Limb (tissue), 2 donors: Measurements from ENCODE around the gene NCAM2.
A peak's percentile ranks its signal among the peaks of the same experiment; 100 is the strongest.

ENCODE experiments used
- DNase-seq, 2 donors: peaks; one replicate each; pipeline ENCODE4 v3.0.0-alpha.2; 2016; ENCODE audit errors: extremely low spot score in 2 of 2

NCAM2 gene

DNA sequence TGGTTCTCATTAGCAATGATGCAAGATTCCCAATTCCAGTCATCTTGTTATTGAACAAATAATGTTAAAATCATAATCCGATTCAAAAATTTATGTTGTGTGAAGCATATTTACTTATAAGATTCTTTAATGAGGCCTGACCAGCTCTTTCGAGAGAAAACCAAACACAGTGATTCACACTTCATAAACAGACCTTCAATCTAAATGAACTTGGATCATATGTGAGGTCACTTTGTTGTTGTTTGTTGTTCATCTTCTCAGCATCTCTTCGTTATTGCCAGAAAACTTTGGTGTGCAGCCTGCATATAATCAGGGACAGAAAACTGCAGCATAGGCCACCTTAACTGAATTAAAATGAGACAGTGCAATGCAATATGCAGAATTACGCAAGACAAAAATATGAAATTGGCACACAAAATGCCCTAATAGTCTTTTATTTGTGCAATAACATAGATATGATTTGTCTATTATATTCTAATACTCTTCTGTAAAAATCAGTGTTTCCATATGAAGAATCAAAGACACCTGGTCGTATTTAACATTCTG, 30.1 kb downstream of the NCAM2 start:
- no peak for DNase-seq

DNA sequence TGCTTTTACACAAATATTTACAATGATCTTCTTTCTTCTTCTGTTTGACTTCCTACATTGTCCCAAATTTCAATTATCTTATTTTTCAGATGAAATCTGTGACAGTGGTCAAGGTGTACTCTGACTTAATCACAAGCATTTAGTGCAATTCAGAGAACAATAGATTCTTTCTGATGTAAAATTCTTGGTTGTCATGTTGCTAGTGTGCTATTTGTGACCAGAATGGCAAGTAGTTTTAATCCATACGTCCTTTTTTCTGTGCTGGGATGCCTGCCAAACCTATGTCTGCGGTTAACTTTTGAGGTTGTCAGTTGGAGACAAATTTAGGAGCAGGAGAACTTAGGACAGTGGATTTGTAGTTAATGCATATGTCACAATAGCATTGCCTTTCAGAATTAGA, 31.0 kb downstream of the NCAM2 start:
- DNase-seq: no peak

DNA sequence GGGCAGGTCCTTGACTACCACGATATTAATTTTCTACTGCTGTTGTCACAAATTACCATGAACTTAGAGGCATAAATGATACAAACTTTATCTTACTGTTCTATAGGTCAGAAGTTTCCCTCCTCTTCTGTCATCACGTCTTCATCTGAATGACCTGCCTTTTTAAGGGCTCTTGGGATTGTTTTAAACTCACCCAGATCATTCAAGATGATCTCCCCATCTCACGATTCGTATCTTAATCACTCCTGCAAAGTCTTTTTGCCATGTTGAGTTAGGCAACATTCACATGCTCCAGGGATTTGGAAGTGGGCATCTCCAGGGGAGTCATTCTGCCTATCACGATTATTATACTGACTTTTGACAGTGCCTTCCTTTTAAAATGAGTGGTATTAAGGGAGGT, 32.1 kb downstream of the NCAM2 start:
- DNase-seq: no peak

- DNase-seq: no peak
Measured at GRCh38 chr21:21034036-21034435, 35.8 kb downstream of the NCAM2 start.

GRCh38 chr21:21039624-21040170, 41.5 kb downstream of the NCAM2 start:
- no peak for DNase-seq

DNA sequence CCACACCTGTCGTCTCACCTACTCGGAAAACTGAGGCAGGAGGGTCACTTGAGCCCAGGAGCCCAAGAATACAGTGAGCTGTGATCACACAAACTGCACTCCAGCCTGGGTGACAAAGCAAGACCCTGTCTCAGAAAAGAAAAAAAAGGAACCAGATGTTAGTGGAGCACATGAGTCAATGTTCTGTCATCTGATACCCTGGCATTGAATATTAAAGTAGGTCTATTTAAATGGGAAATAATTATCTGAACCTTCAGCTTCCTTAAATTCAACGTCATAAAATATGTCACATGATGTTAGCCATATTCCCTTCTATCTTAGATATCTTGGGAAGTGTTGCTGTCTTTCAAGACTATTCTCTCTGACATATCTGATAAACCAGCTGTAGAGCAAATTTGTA, 47.3 kb downstream of the NCAM2 start:
- no peak for DNase-seq

GRCh38 chr21:21046063-21046462, 47.9 kb downstream of the NCAM2 start:
- DNase-seq: no peak

DNA sequence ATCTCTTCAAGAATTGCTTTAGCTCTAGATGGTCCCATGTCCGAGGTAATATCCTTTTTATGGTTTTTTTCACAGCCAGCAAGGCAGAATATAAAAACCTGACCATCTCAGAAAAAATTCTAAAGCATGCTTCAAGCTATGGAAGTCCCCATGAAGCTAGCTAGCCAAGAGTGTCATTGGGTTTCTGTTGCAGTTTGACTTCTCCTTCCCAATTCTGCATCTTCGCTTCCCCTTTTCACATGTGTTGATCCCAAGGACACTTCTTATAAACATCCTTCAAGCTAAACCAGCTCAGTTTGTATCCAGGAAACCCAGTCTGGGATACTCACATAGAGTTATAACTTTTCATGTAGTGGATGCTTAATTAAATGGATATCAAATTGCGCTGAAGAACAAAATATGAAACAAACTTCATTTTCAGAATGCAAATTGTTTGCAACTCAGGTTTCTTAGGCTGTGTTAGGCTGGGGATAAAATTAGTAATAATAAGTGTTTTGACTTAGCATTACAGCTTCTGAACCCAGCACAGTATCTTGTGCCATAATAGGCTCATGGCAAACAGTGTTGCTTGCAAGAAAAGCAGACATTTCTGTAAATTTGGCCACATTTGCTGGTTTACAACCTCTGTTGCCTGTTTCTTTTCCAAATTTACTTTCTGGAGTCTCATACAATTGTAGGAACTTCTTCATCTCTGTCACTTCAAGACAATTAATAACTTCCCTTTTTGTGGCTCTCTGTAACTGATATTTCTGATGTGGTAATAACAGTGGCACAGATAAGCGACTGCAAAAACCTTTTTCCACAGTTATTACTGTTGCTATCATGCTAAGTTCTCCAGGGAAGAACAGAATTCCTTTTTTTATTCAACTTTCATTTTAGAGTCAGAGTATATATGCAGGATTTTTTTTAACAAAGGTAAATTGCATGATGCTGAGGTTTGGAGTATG, 53.2 kb downstream of the NCAM2 start:
- DNase-seq: no peak

DNA sequence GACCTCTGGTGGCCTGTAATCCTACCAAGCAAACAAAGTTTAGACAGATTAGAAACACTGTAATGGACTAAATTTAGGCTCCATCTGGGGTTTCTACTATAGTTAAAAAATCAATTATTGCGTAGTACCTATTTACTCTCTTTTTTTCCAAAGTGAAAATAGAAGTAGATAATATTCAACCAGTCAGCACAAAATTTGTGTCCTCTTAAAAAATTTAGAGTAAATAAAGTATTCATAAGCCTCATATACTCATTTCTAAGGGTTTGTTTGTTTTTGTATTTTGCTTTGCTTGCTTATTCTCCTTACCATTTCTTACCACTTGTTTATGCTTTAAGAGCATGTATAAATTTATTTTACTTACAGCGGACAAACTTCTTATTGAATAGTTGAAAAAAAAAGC, 54.5 kb downstream of the NCAM2 start:
- no peak for DNase-seq

DNA sequence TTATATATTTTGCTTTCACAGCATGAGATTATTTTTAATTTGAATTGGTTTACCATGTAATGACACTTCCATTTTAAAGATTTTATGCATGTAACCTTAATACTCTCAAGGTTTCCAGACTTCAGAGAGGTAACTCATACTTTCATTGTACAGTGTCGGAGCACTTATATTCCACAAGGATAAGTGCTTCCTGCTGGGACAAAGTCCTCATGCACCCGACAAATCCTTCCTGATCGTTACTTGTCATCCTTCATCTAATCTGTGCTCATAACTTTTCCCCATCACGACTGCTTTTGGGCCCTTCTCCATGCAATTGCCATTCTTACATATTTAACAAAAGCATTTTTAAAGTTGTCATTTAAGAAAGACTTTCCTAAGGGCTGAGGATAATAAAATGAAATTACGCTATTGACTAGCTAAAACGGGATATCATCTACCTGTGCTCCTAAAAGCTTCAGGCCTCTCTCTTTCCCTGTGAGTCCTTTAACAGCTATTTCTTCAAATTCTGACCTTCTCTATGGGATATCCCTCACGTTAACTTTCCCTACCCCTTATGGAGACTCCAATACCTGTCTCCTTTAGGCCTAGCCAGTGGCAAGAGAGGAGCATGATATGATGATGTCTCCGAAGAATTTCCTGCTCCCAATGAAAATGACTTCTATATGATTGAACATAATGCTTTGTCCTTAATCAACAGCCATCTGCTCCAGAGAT, 59.3 kb downstream of the NCAM2 start:
- no peak for DNase-seq

DNA sequence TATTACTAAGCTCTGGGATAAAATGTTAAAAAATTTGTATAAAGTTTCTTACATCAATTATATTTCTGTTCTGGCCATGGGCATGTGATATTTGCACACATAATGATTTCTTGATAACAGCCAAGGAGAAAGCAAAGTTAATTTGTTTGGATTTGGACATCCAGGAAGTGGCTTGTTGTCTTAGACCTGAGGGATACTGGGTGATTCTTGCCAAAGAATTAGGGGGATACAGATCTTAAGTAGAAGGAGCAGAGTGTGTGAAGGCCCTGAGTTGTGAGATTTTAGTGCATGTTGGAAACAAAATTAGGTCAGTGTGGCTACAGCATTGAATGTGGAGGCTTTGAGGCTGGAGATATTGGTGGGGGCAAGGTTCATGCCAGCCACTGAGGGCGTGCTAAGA, 65.6 kb downstream of the NCAM2 start:
- no peak for DNase-seq

GRCh38 chr21:21064353-21064752, 66.1 kb downstream of the NCAM2 start:
- DNase-seq: no peak

- no peak for DNase-seq
Measured at GRCh38 chr21:21067375-21067774, 69.2 kb downstream of the NCAM2 start.

DNA sequence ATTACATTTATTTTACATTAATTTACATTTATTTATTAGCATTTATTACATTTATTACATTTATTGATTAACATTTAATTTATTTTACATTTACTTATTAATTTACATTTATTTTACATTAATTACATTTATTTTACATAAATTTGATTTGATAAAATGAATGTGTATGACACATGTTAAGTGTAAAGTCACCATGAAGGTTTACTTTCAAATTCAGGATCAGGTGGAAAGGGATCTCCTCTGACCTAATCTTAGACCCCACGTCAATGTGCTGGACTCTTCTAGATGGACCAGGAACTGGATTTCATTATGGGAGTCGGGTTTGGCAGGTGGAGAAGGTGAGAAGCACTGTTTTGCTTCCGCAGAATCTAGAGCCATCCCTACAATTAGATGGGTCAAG, 76.1 kb downstream of the NCAM2 start:
- DNase-seq: no peak

DNA sequence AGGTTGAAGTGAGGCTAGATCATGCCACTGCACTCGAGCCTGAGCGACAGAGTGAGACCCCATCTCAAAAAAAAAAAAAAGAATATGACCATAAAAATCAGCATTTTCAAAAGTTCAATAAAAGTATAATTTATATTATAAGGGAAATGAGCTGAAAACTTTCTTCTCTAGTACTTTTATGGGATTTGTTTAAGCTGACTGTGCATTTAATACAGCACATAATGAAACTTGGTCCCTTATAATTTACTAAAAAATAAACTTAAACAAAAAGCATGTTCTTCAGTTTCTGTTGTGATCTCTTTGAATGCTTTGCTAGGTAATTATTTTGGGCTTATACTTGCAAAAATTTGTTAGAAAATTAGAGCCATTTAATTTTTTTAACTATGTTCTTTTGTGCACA, 77.8 kb downstream of the NCAM2 start:
- no peak for DNase-seq

DNA sequence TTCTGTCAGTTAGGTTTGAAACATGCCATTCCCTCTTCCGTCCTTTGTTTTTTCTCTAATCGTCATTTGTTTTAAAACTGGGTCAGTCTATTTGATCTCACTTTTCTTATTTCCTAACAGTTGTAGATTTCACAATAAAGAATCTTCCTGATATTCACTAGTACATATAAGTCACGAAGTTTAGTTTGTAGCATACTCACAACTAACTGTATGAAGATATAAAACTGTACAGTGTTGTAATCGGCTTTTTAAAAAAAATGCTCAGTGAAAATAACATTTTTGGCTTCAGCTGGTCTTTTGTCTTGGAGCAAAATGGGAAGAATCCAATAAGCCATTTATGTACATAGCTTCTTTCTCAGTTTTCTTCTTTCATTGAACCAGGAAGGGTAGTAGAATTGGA, 78.3 kb downstream of the NCAM2 start:
- DNase-seq: no peak

DNA sequence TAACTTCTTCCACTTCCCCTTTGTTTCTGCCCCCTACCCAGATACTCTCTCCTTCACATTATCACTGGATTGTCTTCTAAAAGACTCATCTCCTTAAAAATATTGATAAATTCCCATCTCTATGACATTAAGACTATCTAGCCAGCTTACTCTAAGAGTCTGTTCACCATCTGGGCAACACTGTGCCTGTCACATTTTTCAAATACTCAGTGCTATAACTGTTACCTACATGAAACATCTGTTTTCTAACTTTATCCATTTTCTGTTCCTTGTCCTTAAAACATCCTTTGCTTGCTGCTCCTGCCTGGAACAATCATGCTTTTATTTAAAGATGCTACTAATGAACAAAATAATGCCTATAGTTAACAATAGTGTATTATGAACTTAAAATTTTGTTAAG, 81.4 kb downstream of the NCAM2 start:
- no peak for DNase-seq

- DNase-seq: no peak
Measured at GRCh38 chr21:21084179-21084578, 86.0 kb downstream of the NCAM2 start.

DNA sequence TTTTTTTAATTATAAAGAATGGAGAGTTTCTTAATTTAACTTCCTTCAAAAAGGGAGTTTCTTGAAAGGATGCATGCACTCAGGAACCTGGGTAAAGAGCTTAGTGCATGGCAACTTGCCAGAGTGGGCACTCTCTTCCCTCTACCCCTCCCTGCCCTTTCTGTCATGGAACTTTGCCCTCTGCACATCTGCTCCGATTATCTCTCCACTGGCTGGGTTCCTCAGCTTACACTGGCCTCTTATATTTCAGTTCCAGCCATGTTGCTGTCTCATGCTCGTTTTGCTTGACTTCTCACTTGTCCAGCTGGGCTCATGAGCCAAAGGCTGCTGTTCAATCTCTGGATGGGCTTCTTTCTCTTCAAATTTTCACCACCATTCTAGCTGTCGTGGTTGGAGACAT, 87.0 kb downstream of the NCAM2 start:
- DNase-seq: no peak

DNA sequence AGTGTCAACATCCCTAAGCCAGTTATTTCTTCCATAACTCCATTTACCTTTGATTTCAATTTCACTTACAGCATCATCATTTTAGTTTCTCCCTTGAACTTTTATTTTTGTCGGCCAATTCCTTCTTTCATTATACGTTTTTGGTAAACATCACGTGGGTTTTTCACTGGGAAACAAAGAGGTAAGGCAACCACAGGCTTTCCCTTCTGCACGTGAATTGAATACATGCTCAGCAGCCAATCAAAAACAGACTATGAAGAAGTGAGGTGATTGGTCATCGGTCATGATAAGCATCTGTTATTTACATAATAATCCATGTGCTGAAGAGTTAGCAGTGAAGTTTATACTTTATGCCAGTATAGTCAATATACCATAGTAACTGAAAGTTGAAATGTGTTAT, 98.7 kb downstream of the NCAM2 start:
- no peak for DNase-seq

GRCh38 chr21:21097466-21097865, 99.3 kb downstream of the NCAM2 start:
- no peak for DNase-seq

GRCh38 chr21:21101911-21102310, 103.7 kb downstream of the NCAM2 start:
- peak in 1 of 2 donors; percentile 19 for DNase-seq
